ENCODE measurements around the gene VTI1A. TPM values are rescaled to one million over a fixed set of nuclear protein-coding genes. Genes with fewer than 3 reads are reported as not detected.
A peak's percentile ranks its signal among the peaks of the same experiment; 100 is the strongest.

Gene VTI1A
- total RNA-seq, 1 donor from 2014 or later: 33.3 TPM

DNA sequence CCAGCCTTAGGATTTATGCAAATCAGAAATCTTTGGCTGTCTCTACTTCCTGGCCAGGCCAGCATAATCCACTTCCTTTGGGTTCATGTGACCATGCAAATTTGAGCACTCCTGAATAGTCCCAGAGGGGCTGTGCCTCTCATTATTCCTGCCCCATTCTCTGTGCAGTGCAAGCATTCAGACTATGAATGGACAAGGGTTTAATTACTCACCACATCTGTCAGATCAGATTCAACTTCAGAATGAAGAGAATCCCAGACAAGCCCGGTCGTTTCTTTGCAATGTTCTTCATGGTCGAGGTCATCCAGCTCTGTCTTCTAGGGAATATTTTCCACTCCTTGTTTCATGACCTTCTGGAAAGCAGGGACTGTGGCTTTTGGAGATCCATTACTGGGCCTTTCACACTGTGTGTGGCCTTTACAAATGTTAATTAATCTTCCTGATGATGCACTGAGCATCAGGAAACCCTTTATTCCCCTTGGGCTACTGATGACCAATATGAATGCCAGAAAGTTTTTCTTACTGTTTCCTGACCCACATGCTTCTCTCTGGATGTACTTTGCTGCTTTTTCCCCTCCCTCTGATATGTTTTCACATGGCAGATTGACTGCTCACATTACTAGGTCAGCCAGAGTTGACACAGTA lies 285.4 kb downstream of the VTI1A start:
- H3K79me2 ChIP-seq (ENCODE audit: insufficient read depth, low read length): no peaks in the 10 kb centered on the region
- H4K20me1 ChIP-seq (ENCODE audit: insufficient read depth, low read length): no peaks in the 10 kb centered on the region
- H3K27me3 ChIP-seq (ENCODE audit: insufficient read depth, low read length): no peaks in the 10 kb centered on the region
- peaks cover 8% of the 10 kb centered on the region for H3K4me1 ChIP-seq (ENCODE audit: insufficient read depth, low read length)
- Mint-ChIP-seq H3K27me3 (ENCODE audit: low read depth, unreplicated experiment) (no peaks in the 10 kb centered on the region), H3K27ac (ENCODE audit: unreplicated experiment) (peak overlapping the region; percentile 13), H3K36me3 (ENCODE audit: low read depth, unreplicated experiment) (peaks cover 3% of the 10 kb centered on the region), H3K9me3 (ENCODE audit: unreplicated experiment) (no peaks in the 10 kb centered on the region), H3K4me1 (ENCODE audit: low read depth, unreplicated experiment) (peaks cover 13% of the 10 kb centered on the region), H3K4me3 (ENCODE audit: unreplicated experiment) (no peak overlapping the region)
- no peaks in the 10 kb centered on the region for H3K9me3 ChIP-seq (ENCODE audit: insufficient read depth, low read depth, low read length)
- H3K9ac ChIP-seq (ENCODE audit: low read length): no peak overlapping the region
- TF ChIP-seq EZH2 (IDR thresholded peaks at IDR 0.05; ENCODE audit: insufficient read depth, low read length) (no peak), CTCF (IDR thresholded peaks at IDR 0.05; ENCODE audit: insufficient read depth, low read depth, low read length) (no peak)
- H3K36me3 ChIP-seq (ENCODE audit: insufficient read depth, low read length): no peaks in the 10 kb centered on the region
- H3K4me3 ChIP-seq (ENCODE audit: insufficient read depth, low read depth, low read length): no peak overlapping the region
- FAIRE-seq (no peak), DNase-seq (ENCODE audit: low read depth) (peak; percentile 45)
- H3K4me2 ChIP-seq (ENCODE audit: low read length): peak overlapping the region; percentile 29
- no peak overlapping the region for H3K27ac ChIP-seq (ENCODE audit: low read depth, low read length)
- no peak overlapping the region for H2AFZ ChIP-seq (ENCODE audit: low read depth, low read length)

DNA sequence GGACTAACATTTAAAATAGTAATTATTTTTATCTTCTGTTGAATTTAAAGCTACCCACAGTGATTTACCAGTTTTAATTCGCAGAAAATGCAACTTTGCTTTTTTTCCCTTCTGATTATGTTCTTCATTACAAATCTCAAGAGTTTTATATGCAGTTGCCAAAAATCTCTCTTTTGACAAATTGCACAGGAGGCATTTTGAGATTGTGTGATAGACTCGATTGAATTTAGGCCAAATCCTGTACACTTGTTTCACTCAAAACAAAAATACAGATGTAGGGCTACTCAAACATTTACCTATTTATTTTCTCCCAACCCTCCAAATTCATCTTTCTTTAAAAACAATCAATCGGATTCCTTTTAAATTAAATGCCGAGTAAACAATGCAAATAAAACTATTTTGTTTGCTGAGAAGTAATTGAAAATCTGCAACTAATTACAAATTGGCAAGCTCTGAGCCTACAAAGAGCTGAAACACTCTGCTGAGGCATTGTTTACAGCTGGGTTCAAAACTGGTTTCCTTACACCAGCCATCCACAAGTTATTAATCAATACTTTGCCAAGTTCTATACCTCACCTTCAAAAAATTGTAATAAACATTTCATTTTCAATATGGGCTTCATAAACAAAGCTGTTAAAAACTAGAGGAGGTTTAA lies 288.2 kb downstream of the VTI1A start:
- no peaks in the 10 kb centered on the region for H3K27me3 Mint-ChIP-seq (ENCODE audit: low read depth, unreplicated experiment)
- H3K4me3 Mint-ChIP-seq (ENCODE audit: unreplicated experiment): no peak overlapping the region
- H3K36me3 Mint-ChIP-seq (ENCODE audit: low read depth, unreplicated experiment): no peaks in the 10 kb centered on the region
- TF ChIP-seq CTCF (IDR thresholded peaks at IDR 0.05; ENCODE audit: insufficient read depth, low read depth, low read length): no peak
- TF ChIP-seq EZH2 (IDR thresholded peaks at IDR 0.05; ENCODE audit: insufficient read depth, low read length): no peak
- no peaks in the 10 kb centered on the region for H3K9me3 Mint-ChIP-seq (ENCODE audit: unreplicated experiment)
- H3K4me3 ChIP-seq (ENCODE audit: insufficient read depth, low read depth, low read length): no peak overlapping the region
- H2AFZ ChIP-seq (ENCODE audit: low read depth, low read length): no peak overlapping the region
- H3K4me1 Mint-ChIP-seq (ENCODE audit: low read depth, unreplicated experiment): peaks cover 23% of the 10 kb centered on the region
- H3K9me3 ChIP-seq (ENCODE audit: insufficient read depth, low read depth, low read length): no peaks in the 10 kb centered on the region
- no peak overlapping the region for H3K9ac ChIP-seq (ENCODE audit: low read length)
- no peak overlapping the region for H3K27ac Mint-ChIP-seq (ENCODE audit: unreplicated experiment)
- H3K4me2 ChIP-seq (ENCODE audit: low read length): no peak overlapping the region
- no peaks in the 10 kb centered on the region for H3K36me3 ChIP-seq (ENCODE audit: insufficient read depth, low read length)
- DNase-seq (ENCODE audit: low read depth) (no peak), FAIRE-seq (no peak)
- H3K4me1 ChIP-seq (ENCODE audit: insufficient read depth, low read length): peaks cover 8% of the 10 kb centered on the region
- H3K79me2 ChIP-seq (ENCODE audit: insufficient read depth, low read length): no peaks in the 10 kb centered on the region
- H3K27ac ChIP-seq (ENCODE audit: low read depth, low read length): no peak overlapping the region
- H4K20me1 ChIP-seq (ENCODE audit: insufficient read depth, low read length): peaks cover 5% of the 10 kb centered on the region
- no peaks in the 10 kb centered on the region for H3K27me3 ChIP-seq (ENCODE audit: insufficient read depth, low read length)

Data from astrocyte (in vitro differentiated cells and primary cell).